Neural progenitor cell (in vitro differentiated cells): Measurements from ENCODE around the gene IRF8.

Source experiments
- EZH2 ChIP-seq: fragments of 200-600 bp; sonication (generic); IDR thresholded peaks from 2 replicates; pipeline ENCODE4 v1.6.1; 2017; ENCODE audit warnings: antibody characterized with exemption, mild to moderate bottlenecking, moderate library complexity
- EZH2phosphoT487 ChIP-seq: fragments of 200-600 bp; sonication (generic); IDR thresholded peaks from 2 replicates; pipeline ENCODE4 v1.6.1; 2017; ENCODE audit warnings: antibody characterized with exemption
- TF ChIP-seq, protein P1 (sequence below): fragments of 200-600 bp; sonication (generic); IDR thresholded peaks from 2 replicates; pipeline ENCODE4 v1.5.1; 2017; ENCODE audit warnings: antibody characterized with exemption, mild to moderate bottlenecking

GRCh38 chr16:85952811-85953210 lies 53.8 kb downstream of the IRF8 start:
- TF ChIP-seq, protein P1, sequence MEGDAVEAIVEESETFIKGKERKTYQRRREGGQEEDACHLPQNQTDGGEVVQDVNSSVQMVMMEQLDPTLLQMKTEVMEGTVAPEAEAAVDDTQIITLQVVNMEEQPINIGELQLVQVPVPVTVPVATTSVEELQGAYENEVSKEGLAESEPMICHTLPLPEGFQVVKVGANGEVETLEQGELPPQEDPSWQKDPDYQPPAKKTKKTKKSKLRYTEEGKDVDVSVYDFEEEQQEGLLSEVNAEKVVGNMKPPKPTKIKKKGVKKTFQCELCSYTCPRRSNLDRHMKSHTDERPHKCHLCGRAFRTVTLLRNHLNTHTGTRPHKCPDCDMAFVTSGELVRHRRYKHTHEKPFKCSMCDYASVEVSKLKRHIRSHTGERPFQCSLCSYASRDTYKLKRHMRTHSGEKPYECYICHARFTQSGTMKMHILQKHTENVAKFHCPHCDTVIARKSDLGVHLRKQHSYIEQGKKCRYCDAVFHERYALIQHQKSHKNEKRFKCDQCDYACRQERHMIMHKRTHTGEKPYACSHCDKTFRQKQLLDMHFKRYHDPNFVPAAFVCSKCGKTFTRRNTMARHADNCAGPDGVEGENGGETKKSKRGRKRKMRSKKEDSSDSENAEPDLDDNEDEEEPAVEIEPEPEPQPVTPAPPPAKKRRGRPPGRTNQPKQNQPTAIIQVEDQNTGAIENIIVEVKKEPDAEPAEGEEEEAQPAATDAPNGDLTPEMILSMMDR: no peak
- TF ChIP-seq EZH2 (no peak), EZH2phosphoT487 (no peak)
